ENCODE measurements around the gene ANTXR1.
A peak's percentile ranks its signal among the peaks of the same experiment; 100 is the strongest.

Gene ANTXR1

DNA sequence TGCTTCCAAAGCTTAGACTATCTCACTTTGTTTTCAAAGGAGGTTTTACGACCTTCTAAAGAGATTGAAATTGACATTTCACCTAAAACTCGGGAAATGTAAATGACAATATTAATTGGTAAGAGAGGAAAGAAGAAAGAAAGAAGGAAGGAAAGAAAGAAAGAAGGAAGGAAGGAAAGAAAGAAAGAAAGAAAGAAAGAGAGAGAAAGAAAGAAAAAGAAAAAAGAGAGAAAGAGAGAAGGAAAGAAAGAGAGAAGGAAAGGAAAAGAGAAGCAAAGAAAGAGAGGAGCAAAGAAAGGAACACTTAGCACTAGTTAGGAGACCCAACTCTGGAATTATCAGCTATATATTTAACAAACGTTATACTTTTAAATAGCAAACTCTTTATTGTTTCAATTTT is 34.9 kb upstream of the ANTXR1 start:
- Histone ChIP-seq H3K27me3 (ENCODE audit: control insufficient read depth, insufficient read depth, low read length) (no peaks in the 10 kb centered on the region), H3K9ac (ENCODE audit: low read depth, low read length) (no peak overlapping the region), H3K9me3 (replicated peaks; ENCODE audit: low read length) (no peaks in the 10 kb centered on the region), H3K4me3 (ENCODE audit: low read length) (no peak overlapping the region), H3K4me1 (ENCODE audit: control insufficient read depth, insufficient read depth, low read length) (peaks cover 9% of the 10 kb centered on the region), H3K4me2 (ENCODE audit: low read length) (no peak overlapping the region), H3K36me3 (ENCODE audit: insufficient read depth, low read length) (no peaks in the 10 kb centered on the region)

DNA sequence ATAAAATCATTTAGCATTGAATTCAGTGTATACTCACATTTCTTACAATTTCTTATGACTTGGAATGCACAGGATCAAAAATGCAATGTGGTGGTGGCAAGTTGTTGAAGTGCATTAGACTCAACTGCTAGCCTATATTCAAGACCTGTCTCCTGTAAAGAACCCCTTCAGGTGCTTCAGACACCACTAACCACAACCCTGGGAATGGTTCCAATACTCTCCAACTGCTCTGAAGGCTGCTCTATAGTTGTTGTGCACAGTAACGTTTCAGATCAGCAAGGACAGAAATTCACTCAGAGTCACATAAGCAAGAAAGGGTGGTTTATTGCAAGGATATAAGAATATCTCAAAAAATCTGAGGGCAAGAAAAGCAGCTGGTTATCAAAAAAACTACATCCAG is 32.0 kb upstream of the ANTXR1 start:
- H3K9ac ChIP-seq (ENCODE audit: low read depth, low read length) = no peak overlapping the region
- no peaks in the 10 kb centered on the region for H3K36me3 ChIP-seq (ENCODE audit: insufficient read depth, low read length)
- no peak overlapping the region for H3K4me2 ChIP-seq (ENCODE audit: low read length)
- H3K4me1 ChIP-seq (ENCODE audit: control insufficient read depth, insufficient read depth, low read length) = no peaks in the 10 kb centered on the region
- H3K27me3 ChIP-seq (ENCODE audit: control insufficient read depth, insufficient read depth, low read length) = no peaks in the 10 kb centered on the region
- H3K4me3 ChIP-seq (ENCODE audit: low read length) = no peak overlapping the region
- no peaks in the 10 kb centered on the region for H3K9me3 ChIP-seq (replicated peaks; ENCODE audit: low read length)

DNA sequence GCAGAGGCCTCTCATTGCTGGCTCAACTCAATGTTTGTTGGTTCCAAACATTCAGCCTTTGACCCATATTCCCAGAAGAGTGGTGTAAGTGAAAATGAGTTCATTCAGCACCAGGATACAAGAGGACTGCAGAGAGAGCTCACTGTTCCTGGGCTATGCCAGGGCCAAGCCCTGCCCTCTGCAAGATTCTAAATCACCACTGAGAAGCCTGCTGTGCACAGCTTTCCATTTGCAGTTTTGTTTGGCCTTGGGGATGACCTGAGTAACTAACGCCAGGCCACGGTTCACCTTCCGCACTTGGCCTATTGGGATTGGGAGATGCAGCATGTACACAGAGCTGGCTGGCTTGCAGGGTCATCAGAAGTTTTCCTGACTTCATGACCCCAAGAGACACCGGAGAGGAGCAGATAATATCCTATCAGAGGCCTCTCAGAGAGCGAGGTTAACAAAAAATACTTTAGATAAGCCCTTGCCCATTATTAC is 25.9 kb upstream of the ANTXR1 start:
- H3K4me2 ChIP-seq (ENCODE audit: low read length) = no peak overlapping the region
- H3K9ac ChIP-seq (ENCODE audit: low read depth, low read length) = no peak overlapping the region
- H3K27me3 ChIP-seq (ENCODE audit: control insufficient read depth, insufficient read depth, low read length) = no peaks in the 10 kb centered on the region
- no peak overlapping the region for H3K4me3 ChIP-seq (ENCODE audit: low read length)
- H3K36me3 ChIP-seq (ENCODE audit: insufficient read depth, low read length) = no peaks in the 10 kb centered on the region
- no peaks in the 10 kb centered on the region for H3K4me1 ChIP-seq (ENCODE audit: control insufficient read depth, insufficient read depth, low read length)
- H3K9me3 ChIP-seq (replicated peaks; ENCODE audit: low read length) = no peaks in the 10 kb centered on the region

DNA sequence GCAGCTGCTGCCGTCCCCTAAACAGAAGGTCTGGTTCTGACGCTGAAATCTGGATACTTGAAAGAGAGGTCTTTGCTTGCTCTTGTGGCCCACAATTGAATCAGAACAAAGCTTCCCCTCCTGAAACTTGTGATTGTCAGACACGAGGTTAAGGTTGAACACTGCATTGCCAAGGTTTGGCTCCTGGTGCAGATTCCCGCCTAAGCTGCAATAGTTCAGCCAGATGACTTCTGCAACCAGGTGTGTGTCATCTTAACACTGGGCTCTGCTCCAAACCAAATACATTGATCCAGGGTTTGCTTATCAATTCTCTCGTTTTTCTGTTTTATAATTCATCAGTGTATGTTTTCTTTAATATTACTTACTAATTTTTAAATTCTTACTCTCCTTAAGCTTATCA is 23.9 kb upstream of the ANTXR1 start:
- Histone ChIP-seq H3K36me3 (ENCODE audit: insufficient read depth, low read length) (no peaks in the 10 kb centered on the region), H3K9ac (ENCODE audit: low read depth, low read length) (no peak overlapping the region), H3K9me3 (replicated peaks; ENCODE audit: low read length) (no peaks in the 10 kb centered on the region), H3K4me3 (ENCODE audit: low read length) (no peak overlapping the region), H3K4me2 (ENCODE audit: low read length) (no peak overlapping the region), H3K4me1 (ENCODE audit: control insufficient read depth, insufficient read depth, low read length) (no peaks in the 10 kb centered on the region), H3K27me3 (ENCODE audit: control insufficient read depth, insufficient read depth, low read length) (no peaks in the 10 kb centered on the region)

- Histone ChIP-seq H3K9me3 (replicated peaks; ENCODE audit: low read length) (no peaks in the 10 kb centered on the region), H3K9ac (ENCODE audit: low read depth, low read length) (no peak overlapping the region), H3K27me3 (ENCODE audit: control insufficient read depth, insufficient read depth, low read length) (no peaks in the 10 kb centered on the region), H3K4me3 (ENCODE audit: low read length) (no peak overlapping the region), H3K36me3 (ENCODE audit: insufficient read depth, low read length) (no peaks in the 10 kb centered on the region), H3K4me1 (ENCODE audit: control insufficient read depth, insufficient read depth, low read length) (peaks cover 20% of the 10 kb centered on the region), H3K4me2 (ENCODE audit: low read length) (no peak overlapping the region)
Measured at GRCh38 chr2:68992341-68992740, 20.6 kb upstream of the ANTXR1 start.

- Histone ChIP-seq H3K9ac (ENCODE audit: low read depth, low read length) (no peak overlapping the region), H3K4me2 (ENCODE audit: low read length) (no peak overlapping the region), H3K27me3 (ENCODE audit: control insufficient read depth, insufficient read depth, low read length) (no peaks in the 10 kb centered on the region), H3K36me3 (ENCODE audit: insufficient read depth, low read length) (no peaks in the 10 kb centered on the region), H3K4me3 (ENCODE audit: low read length) (no peak overlapping the region), H3K9me3 (replicated peaks; ENCODE audit: low read length) (no peaks in the 10 kb centered on the region), H3K4me1 (ENCODE audit: control insufficient read depth, insufficient read depth, low read length) (peaks cover 20% of the 10 kb centered on the region)
Measured at GRCh38 chr2:68992933-68993332, 20.0 kb upstream of the ANTXR1 start.

GRCh38 chr2:68993660-68994059 is 19.3 kb upstream of the ANTXR1 start:
- Histone ChIP-seq H3K4me3 (ENCODE audit: low read length) (no peak overlapping the region), H3K9me3 (replicated peaks; ENCODE audit: low read length) (no peaks in the 10 kb centered on the region), H3K4me2 (ENCODE audit: low read length) (no peak overlapping the region), H3K4me1 (ENCODE audit: control insufficient read depth, insufficient read depth, low read length) (peaks cover 20% of the 10 kb centered on the region), H3K9ac (ENCODE audit: low read depth, low read length) (no peak overlapping the region), H3K27me3 (ENCODE audit: control insufficient read depth, insufficient read depth, low read length) (no peaks in the 10 kb centered on the region), H3K36me3 (ENCODE audit: insufficient read depth, low read length) (no peaks in the 10 kb centered on the region)

DNA sequence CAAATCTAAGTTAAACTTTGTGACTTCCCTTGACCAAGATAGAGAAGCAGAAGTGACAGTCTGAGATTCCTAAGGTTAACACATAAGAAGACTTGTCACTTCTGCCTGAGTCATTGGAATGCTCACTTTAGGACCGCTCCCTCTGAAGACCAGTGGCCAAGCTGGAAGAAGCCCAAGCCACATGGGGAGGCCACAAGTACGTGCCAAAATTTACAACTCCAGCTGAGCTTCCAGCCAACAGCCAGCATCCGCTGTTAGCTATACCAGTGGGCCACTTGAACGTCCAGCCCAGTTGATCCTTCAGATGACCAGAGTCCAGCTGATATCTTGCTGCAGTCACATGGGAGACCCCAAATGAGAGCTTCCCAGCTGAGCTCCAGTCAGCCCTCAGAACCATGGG is 18.1 kb upstream of the ANTXR1 start:
- Histone ChIP-seq H3K27me3 (ENCODE audit: control insufficient read depth, insufficient read depth, low read length) (no peaks in the 10 kb centered on the region), H3K9me3 (replicated peaks; ENCODE audit: low read length) (no peaks in the 10 kb centered on the region), H3K4me3 (ENCODE audit: low read length) (peak overlapping the region; percentile 4), H3K36me3 (ENCODE audit: insufficient read depth, low read length) (no peaks in the 10 kb centered on the region), H3K4me2 (ENCODE audit: low read length) (peak overlapping the region; percentile 6), H3K4me1 (ENCODE audit: control insufficient read depth, insufficient read depth, low read length) (peaks cover 20% of the 10 kb centered on the region), H3K9ac (ENCODE audit: low read depth, low read length) (no peak overlapping the region)

DNA sequence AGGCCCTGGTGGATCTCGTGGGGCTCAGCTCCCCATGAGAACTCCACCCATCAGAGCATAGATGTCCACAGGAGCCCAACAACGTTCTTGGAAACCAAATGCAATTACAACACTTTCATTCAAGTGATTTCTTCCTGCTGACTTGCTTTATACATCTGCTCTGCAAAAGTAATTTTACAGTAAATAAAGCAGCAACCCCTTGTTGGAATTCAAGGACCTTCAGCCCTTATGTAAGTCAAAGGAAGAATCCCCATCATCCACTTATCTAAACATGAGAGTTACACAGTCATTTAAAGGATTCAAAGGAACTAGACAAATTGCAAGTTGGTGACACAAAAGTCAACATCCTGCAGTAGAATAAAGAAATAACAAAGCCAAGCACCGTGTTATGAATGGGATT is 17.1 kb upstream of the ANTXR1 start:
- Histone ChIP-seq H3K4me1 (ENCODE audit: control insufficient read depth, insufficient read depth, low read length) (peaks cover 20% of the 10 kb centered on the region), H3K4me3 (ENCODE audit: low read length) (no peak overlapping the region), H3K27me3 (ENCODE audit: control insufficient read depth, insufficient read depth, low read length) (no peaks in the 10 kb centered on the region), H3K9me3 (replicated peaks; ENCODE audit: low read length) (no peaks in the 10 kb centered on the region), H3K9ac (ENCODE audit: low read depth, low read length) (no peak overlapping the region), H3K4me2 (ENCODE audit: low read length) (no peak overlapping the region), H3K36me3 (ENCODE audit: insufficient read depth, low read length) (no peaks in the 10 kb centered on the region)

DNA sequence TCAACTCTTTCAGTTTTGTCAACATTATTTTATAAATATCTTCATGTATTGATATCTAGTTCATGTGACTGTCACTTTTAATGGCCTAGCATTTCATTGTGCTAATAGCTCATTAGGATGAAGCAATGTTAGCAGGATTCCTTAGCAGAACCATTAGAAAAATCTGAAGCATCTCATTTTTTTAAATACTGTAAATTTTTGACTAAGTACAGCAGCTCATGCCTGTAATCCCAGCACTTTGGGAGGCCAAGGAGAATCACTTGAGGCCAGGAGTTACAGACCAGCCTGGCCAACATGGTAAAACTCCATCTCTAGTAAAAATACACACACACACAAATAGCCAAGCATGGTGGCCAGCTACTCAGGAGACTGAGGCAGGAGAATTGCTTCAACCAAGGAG is 15.6 kb upstream of the ANTXR1 start:
- H3K27me3 ChIP-seq (ENCODE audit: control insufficient read depth, insufficient read depth, low read length) = no peaks in the 10 kb centered on the region
- H3K9ac ChIP-seq (ENCODE audit: low read depth, low read length) = no peak overlapping the region
- H3K36me3 ChIP-seq (ENCODE audit: insufficient read depth, low read length) = no peaks in the 10 kb centered on the region
- peaks cover 20% of the 10 kb centered on the region for H3K4me1 ChIP-seq (ENCODE audit: control insufficient read depth, insufficient read depth, low read length)
- H3K4me3 ChIP-seq (ENCODE audit: low read length) = no peak overlapping the region
- no peak overlapping the region for H3K4me2 ChIP-seq (ENCODE audit: low read length)
- H3K9me3 ChIP-seq (replicated peaks; ENCODE audit: low read length) = no peaks in the 10 kb centered on the region

GRCh38 chr2:69001879-69002278 is 11.1 kb upstream of the ANTXR1 start:
- no peaks in the 10 kb centered on the region for H3K27me3 ChIP-seq (ENCODE audit: control insufficient read depth, insufficient read depth, low read length)
- no peak overlapping the region for H3K4me2 ChIP-seq (ENCODE audit: low read length)
- no peak overlapping the region for H3K4me3 ChIP-seq (ENCODE audit: low read length)
- no peak overlapping the region for H3K9ac ChIP-seq (ENCODE audit: low read depth, low read length)
- H3K36me3 ChIP-seq (ENCODE audit: insufficient read depth, low read length) = no peaks in the 10 kb centered on the region
- no peaks in the 10 kb centered on the region for H3K4me1 ChIP-seq (ENCODE audit: control insufficient read depth, insufficient read depth, low read length)
- no peaks in the 10 kb centered on the region for H3K9me3 ChIP-seq (replicated peaks; ENCODE audit: low read length)

DNA sequence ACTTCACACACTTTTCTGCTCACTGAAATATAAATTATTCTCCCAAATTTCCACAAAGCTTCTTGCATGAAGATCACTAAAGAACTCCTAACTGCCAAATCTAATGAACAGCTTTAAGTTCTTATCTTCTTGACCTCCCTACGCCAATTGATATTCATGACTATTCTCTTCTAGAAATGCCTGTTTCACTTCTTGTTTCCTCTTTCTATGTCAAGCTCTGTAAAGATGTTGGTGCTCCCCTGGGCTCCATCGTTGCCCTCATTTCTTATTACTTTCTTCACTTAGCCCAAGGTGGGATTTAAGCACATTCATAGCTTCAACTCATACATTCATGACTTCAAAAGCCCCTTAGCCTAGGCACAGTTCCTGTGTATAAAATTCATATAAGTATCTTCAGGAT is 9.2 kb upstream of the ANTXR1 start:
- Histone ChIP-seq H3K36me3 (ENCODE audit: insufficient read depth, low read length) (no peaks in the 10 kb centered on the region), H3K9me3 (replicated peaks; ENCODE audit: low read length) (no peaks in the 10 kb centered on the region), H3K4me3 (ENCODE audit: low read length) (no peak overlapping the region), H3K4me2 (ENCODE audit: low read length) (no peak overlapping the region), H3K4me1 (ENCODE audit: control insufficient read depth, insufficient read depth, low read length) (no peaks in the 10 kb centered on the region), H3K27me3 (ENCODE audit: control insufficient read depth, insufficient read depth, low read length) (no peaks in the 10 kb centered on the region), H3K9ac (ENCODE audit: low read depth, low read length) (no peak overlapping the region)

Measured in skeletal muscle satellite cell (primary cell).